BLaER1 (cell line): ENCODE results near the gene ABL1.

Source experiments
- H3K27ac ChIP-seq: shearing (Covaris generic); formaldehyde crosslinking; 2 replicates; pipeline ENCODE4 v1.8.1; 2022
- H3K27me3 ChIP-seq: shearing (Covaris generic); formaldehyde crosslinking; 2 replicates; pipeline ENCODE4 v1.8.1; 2022
- H3K36me3 ChIP-seq: shearing (Covaris generic); formaldehyde crosslinking; 2 replicates; pipeline ENCODE4 v1.8.1; 2022
- H3K4me1 ChIP-seq: shearing (Covaris generic); formaldehyde crosslinking; 2 replicates; pipeline ENCODE4 v1.8.1; 2022
- H3K4me2 ChIP-seq: shearing (Covaris generic); formaldehyde crosslinking; 2 replicates; pipeline ENCODE4 v1.8.1; 2022
- H3K4me3 ChIP-seq: shearing (Covaris generic); formaldehyde crosslinking; 2 replicates; pipeline ENCODE4 v1.8.1; 2022
- H3K9ac ChIP-seq: shearing (Covaris generic); formaldehyde crosslinking; 2 replicates; pipeline ENCODE4 v1.8.1; 2022
- H3K9me3 ChIP-seq: shearing (Covaris generic); formaldehyde crosslinking; 2 replicates; pipeline ENCODE4 v1.8.1; 2022
- H4K20me1 ChIP-seq: shearing (Covaris generic); formaldehyde crosslinking; 2 replicates; pipeline ENCODE4 v1.8.1; 2022
- Cebpa-rat ChIP-seq: shearing (Covaris generic); IDR thresholded peaks from 2 replicates; pipeline ENCODE4 v1.8.1; 2022

Gene ABL1

DNA sequence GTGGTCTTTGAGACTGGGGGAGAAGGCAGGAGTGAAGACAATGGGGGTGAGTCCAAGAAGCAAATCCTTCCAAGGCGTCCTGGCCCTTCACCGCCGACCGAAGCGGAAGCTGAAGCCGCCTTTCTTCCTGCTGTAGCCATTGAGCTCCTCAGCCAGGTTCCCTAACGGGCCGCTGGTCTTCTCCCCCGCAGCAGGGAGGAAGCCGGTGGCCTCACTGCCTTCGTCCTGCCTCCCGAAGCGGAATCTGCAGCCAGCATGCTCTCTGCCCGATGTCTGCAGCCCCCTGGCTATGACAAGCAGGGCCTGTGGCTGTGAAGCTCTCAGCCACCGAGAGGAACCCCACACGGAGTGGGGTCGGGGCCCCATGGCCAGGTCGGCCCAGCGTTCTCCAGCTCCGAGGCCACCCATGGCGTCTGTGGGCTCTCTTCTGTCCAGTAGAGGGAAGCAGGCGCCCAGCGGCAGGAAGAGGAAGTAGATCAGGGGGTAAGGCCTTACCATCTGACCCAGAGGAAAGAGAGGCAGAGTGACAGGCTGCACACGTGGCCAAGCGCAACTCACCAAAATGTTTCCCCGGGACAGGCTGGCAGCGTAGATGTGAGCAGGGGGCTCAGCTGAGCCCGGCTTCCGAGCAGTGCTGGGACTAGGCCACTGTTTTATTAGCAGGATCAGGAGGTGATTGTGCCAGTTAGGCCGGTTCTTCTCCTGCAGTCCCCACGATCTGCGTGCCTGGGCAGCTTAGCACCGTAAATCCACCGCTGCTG is 58.5 kb downstream of the ABL1 start:
- Histone ChIP-seq H3K9ac (peak overlapping the region; percentile 8), H4K20me1 (peaks cover 72% of the 10 kb centered on the region)
- TF ChIP-seq Cebpa-rat, result no peak

DNA sequence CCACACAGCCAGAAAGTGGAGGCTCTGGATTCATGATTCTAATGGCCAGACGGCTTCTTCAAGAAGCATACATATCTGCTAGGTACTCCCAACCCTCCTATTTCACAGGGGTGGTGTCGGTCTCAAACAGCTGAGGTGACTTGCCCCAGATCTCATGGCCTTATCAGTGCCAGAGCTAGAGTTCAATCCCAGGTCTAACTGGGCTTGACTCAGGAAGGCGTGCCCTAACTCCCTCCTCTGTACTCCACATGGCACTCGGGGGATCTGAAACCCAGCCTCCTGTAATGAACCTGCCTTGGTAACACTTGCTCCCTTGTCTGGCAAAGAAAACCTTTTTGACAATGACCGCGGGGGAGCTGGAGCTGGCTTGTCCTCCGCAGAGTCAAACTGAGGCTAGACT is 59.5 kb downstream of the ABL1 start:
- Histone ChIP-seq H3K4me2 (peak overlapping the region; percentile 84), H3K27me3 (no peaks in the 10 kb centered on the region), H3K4me3 (no peak overlapping the region), H3K36me3 (peaks cover 10% of the 10 kb centered on the region), H3K9me3 (no peaks in the 10 kb centered on the region), H3K27ac (no peak overlapping the region), H3K9ac (peak overlapping the region; percentile 8; the same call in 1 of the 2 replicates), H4K20me1 (peaks cover 62% of the 10 kb centered on the region), H3K4me1 (peaks cover 72% of the 10 kb centered on the region)
- TF ChIP-seq Cebpa-rat, result no peak

More for the DNA sequence above, 58.5 kb downstream of the ABL1 start:
- H3K4me3 ChIP-seq, result peak overlapping the region; percentile 36
- no peaks in the 10 kb centered on the region for H3K9me3 ChIP-seq
- H3K27me3 ChIP-seq, result no peaks in the 10 kb centered on the region
- H3K4me1 ChIP-seq, result peaks cover 72% of the 10 kb centered on the region
- peak overlapping the region; percentile 84 for H3K4me2 ChIP-seq
- H3K36me3 ChIP-seq, result peaks cover 20% of the 10 kb centered on the region
- H3K27ac ChIP-seq, result peak overlapping the region; percentile 61

- Histone ChIP-seq H3K27ac (no peak overlapping the region), H4K20me1 (peaks cover 57% of the 10 kb centered on the region), H3K4me3 (no peak overlapping the region), H3K4me2 (peak overlapping the region; percentile 84), H3K9me3 (no peaks in the 10 kb centered on the region), H3K36me3 (peaks cover 5% of the 10 kb centered on the region), H3K9ac (peak overlapping the region; percentile 24; the same call in 1 of the 2 replicates), H3K27me3 (no peaks in the 10 kb centered on the region), H3K4me1 (peaks cover 71% of the 10 kb centered on the region)
- TF ChIP-seq Cebpa-rat, result no peak
Measured at GRCh38 chr9:130895038-130895437, 60.0 kb downstream of the ABL1 start.

GRCh38 chr9:130895481-130896232 is 60.6 kb downstream of the ABL1 start:
- no peaks in the 10 kb centered on the region for H3K36me3 ChIP-seq
- H3K9ac ChIP-seq, result peak overlapping the region; percentile 24; the same call in 1 of the 2 replicates
- H4K20me1 ChIP-seq, result peaks cover 51% of the 10 kb centered on the region
- H3K4me3 ChIP-seq, result no peak overlapping the region
- H3K9me3 ChIP-seq, result no peaks in the 10 kb centered on the region
- H3K27me3 ChIP-seq, result no peaks in the 10 kb centered on the region
- H3K4me2 ChIP-seq, result peak overlapping the region; percentile 84
- peaks cover 71% of the 10 kb centered on the region for H3K4me1 ChIP-seq
- no peak for TF ChIP-seq Cebpa-rat
- no peak overlapping the region for H3K27ac ChIP-seq

DNA sequence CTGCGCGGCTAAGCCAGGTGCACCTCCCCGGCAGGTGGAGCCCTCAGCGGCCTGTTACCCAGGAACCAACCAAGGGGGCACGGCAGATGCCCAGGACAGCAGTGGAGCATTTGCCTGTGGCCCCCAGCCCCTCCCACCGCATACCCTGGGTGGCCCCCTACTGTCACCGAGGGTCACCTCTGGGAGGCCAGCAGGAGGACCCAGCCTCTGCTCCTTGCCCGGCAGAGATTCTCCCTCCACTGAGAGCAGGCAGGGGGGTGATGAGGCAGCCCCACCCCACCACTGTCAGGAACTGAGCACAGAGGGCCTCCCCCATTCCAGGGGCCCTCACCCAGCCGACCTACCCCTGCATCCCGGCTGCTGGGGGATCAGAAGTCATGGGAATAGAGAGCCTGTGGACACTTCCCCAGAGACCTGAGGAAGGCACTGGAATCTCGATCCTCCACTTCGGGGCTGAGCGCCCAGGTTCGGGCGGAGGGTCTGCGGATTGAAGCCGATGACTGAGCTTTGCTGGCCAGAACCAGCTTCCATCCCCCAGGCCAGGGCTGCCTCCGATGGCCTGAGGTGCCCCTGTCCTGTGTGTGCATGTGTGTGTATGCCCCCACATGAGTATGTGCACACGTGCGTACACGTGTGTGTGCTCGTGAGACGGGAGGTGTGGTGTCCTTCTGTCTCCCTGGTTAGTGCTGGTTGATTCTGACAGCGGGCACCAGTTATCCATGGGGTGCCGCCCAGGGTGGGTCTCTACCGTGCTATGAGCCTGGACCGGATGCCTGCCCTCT is 61.4 kb downstream of the ABL1 start, which contains the start of gene QRFP:
TSS of gene QRFP (minus strand) at position 580 of the 782 bp plus-strand sequence. CDS start 2,974 bp downstream, outside the sequence.
- no peaks in the 10 kb centered on the region for H3K9me3 ChIP-seq
- H3K4me3 ChIP-seq, result no peak within 1 kb of the TSS
- no peaks in the 10 kb centered on the region for H3K36me3 ChIP-seq
- peaks cover 71% of the 10 kb centered on the region for H3K4me1 ChIP-seq
- TF ChIP-seq Cebpa-rat, result no peak
- no peaks in the 10 kb centered on the region for H3K27me3 ChIP-seq
- H3K27ac ChIP-seq, result no peak within 1 kb of the TSS
- peak within 1 kb of the TSS; percentile 84 for H3K4me2 ChIP-seq
- no peak within 1 kb of the TSS; the same call in 1 of the 2 replicates for H3K9ac ChIP-seq
- H4K20me1 ChIP-seq, result peaks cover 43% of the 10 kb centered on the region

- H3K9me3 ChIP-seq, result no peaks in the 10 kb centered on the region
- no peak overlapping the region for H3K4me3 ChIP-seq
- no peaks in the 10 kb centered on the region for H3K36me3 ChIP-seq
- TF ChIP-seq Cebpa-rat, result no peak
- no peak overlapping the region for H3K27ac ChIP-seq
- H3K27me3 ChIP-seq, result no peaks in the 10 kb centered on the region
- H4K20me1 ChIP-seq, result peaks cover 35% of the 10 kb centered on the region
- H3K4me2 ChIP-seq, result no peak overlapping the region
- peaks cover 71% of the 10 kb centered on the region for H3K4me1 ChIP-seq
- H3K9ac ChIP-seq, result no peak overlapping the region
Measured at GRCh38 chr9:130897105-130897751, 62.2 kb downstream of the ABL1 start.

GRCh38 chr9:130897848-130898551 is 62.9 kb downstream of the ABL1 start:
- H3K9ac ChIP-seq, result no peak overlapping the region
- peaks cover 27% of the 10 kb centered on the region for H4K20me1 ChIP-seq

DNA sequence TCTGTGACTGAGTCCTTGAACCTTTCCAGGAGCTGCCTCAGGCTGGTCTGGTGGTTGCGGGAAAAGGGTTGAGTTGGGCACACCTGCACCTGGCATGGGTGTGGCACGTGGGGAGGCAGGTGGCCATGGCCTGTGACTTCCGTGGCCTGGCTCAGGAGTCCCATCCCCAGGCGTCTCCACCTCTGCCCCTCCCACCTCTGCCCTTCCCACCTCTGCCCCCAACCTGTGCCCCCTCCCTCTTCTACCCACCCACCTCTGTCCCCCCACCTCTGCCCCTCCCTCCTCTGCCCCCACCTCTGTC is 63.4 kb downstream of the ABL1 start:
- H3K4me3 ChIP-seq, result no peak overlapping the region
- H3K4me1 ChIP-seq, result peaks cover 64% of the 10 kb centered on the region
- H3K27ac ChIP-seq, result no peak overlapping the region
- 0 out of 2 replicates have a peak overlapping the region, but pooled peaks have one; percentile 9 for H3K4me2 ChIP-seq
- TF ChIP-seq Cebpa-rat, result no peak
- H3K27me3 ChIP-seq, result no peaks in the 10 kb centered on the region
- H3K9ac ChIP-seq, result no peak overlapping the region
- H3K9me3 ChIP-seq, result no peaks in the 10 kb centered on the region
- peaks cover 22% of the 10 kb centered on the region; the same call in 1 of the 2 replicates for H4K20me1 ChIP-seq
- H3K36me3 ChIP-seq, result no peaks in the 10 kb centered on the region

More at GRCh38 chr9:130897848-130898551, 62.9 kb downstream of the ABL1 start:
- 0 out of 2 replicates have a peak overlapping the region, but pooled peaks have one; percentile 9 for H3K4me2 ChIP-seq
- H3K9me3 ChIP-seq, result no peaks in the 10 kb centered on the region
- no peaks in the 10 kb centered on the region for H3K36me3 ChIP-seq
- TF ChIP-seq Cebpa-rat, result no peak
- H3K27ac ChIP-seq, result no peak overlapping the region
- H3K4me3 ChIP-seq, result no peak overlapping the region
- H3K4me1 ChIP-seq, result peaks cover 69% of the 10 kb centered on the region
- H3K27me3 ChIP-seq, result no peaks in the 10 kb centered on the region
